ENCODE measurements around the gene PCDH15. TPM values are rescaled to one million over a fixed set of nuclear protein-coding genes. Genes with fewer than 3 reads are reported as not detected.

Gene PCDH15
- total RNA-seq, 2 donors from 2014 or later, result 0.58 to 0.95 TPM

DNA sequence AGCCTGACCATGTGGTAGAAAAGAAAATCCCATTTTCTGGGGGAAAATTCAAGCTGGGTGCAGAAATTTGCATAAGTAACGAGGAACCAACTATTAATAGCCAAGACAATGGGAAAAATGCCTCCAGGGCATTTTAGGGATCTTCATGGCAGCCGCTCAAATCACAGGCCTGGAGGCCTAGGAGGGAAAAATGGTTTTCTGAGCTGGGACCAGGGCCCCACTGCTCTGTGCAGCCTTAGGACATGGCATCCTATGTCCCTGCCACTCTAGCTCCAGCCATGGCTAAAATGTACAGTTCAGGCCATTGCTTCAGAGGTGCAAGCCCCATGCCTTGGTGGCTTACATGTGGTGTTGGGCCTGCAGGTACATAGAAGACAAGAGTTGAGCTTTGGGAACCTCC lies 459.0 kb downstream of the PCDH15 start:
- H3K4me3 ChIP-seq (ENCODE audit: low read length), result peak overlapping the region; percentile 56
- H3K27ac ChIP-seq (ENCODE audit: low read depth, low read length), result no peak overlapping the region
- H3K4me3 Mint-ChIP-seq, result no peak overlapping the region
- no peaks in the 10 kb centered on the region for H3K36me3 ChIP-seq (ENCODE audit: control insufficient read depth, insufficient read depth, low read length)
- no peak overlapping the region for H3K27ac Mint-ChIP-seq
- no peak for DNase-seq
- H3K27me3 Mint-ChIP-seq (ENCODE audit: insufficient read depth), result no peaks in the 10 kb centered on the region
- H3K27me3 ChIP-seq (ENCODE audit: control insufficient read depth, insufficient read depth, low read length, poor library complexity, severe bottlenecking), result no peaks in the 10 kb centered on the region
- 84 to 85% methylated on average over 2 of the region's 2 CpGs for WGBS, 2 experiments (ENCODE audit: insufficient coverage in 1 of 2, insufficient read length in 1 of 2)
- H3K9me3 Mint-ChIP-seq, result peaks cover 36% of the 10 kb centered on the region
- no peaks in the 10 kb centered on the region for H3K4me1 ChIP-seq (ENCODE audit: control insufficient read depth, insufficient read depth, low read length)
- H3K9ac ChIP-seq (ENCODE audit: extremely low read depth, low read length, poor library complexity, severe bottlenecking), result no peak overlapping the region
- no peaks in the 10 kb centered on the region for H3K4me1 Mint-ChIP-seq
- H3K9me3 ChIP-seq (ENCODE audit: control insufficient read depth, low read length), result peaks cover 33% of the 10 kb centered on the region
- TF ChIP-seq, protein P1, sequence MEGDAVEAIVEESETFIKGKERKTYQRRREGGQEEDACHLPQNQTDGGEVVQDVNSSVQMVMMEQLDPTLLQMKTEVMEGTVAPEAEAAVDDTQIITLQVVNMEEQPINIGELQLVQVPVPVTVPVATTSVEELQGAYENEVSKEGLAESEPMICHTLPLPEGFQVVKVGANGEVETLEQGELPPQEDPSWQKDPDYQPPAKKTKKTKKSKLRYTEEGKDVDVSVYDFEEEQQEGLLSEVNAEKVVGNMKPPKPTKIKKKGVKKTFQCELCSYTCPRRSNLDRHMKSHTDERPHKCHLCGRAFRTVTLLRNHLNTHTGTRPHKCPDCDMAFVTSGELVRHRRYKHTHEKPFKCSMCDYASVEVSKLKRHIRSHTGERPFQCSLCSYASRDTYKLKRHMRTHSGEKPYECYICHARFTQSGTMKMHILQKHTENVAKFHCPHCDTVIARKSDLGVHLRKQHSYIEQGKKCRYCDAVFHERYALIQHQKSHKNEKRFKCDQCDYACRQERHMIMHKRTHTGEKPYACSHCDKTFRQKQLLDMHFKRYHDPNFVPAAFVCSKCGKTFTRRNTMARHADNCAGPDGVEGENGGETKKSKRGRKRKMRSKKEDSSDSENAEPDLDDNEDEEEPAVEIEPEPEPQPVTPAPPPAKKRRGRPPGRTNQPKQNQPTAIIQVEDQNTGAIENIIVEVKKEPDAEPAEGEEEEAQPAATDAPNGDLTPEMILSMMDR (conservative IDR thresholded peaks at IDR 0.05), result no peak
- no peaks in the 10 kb centered on the region for H3K36me3 Mint-ChIP-seq (ENCODE audit: low read depth)

DNA sequence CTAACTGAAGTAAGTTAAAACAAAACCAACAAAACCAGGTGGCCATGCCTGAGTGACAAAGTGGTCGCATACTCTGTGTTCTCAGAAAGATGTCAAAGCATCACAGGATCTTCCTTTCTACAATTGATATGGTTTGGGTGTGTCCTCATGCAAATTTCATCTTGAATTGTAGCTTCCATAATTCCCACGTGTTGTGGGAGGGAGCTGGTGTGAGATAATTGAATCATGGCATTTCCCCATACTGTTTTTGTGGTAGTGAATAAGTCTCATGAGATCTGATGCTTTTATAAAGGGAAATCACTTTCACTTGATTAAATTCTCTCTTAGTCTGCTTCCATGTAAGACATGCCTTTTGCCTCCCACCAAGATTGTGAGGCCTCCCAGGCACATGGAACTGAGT lies 465.7 kb downstream of the PCDH15 start:
- no peak overlapping the region for H3K27ac ChIP-seq (ENCODE audit: low read depth, low read length)
- H3K9ac ChIP-seq (ENCODE audit: extremely low read depth, low read length, poor library complexity, severe bottlenecking), result no peak overlapping the region
- no peak for DNase-seq
- TF ChIP-seq, protein P1 (conservative IDR thresholded peaks at IDR 0.05), result no peak
- no peaks in the 10 kb centered on the region for H3K27me3 ChIP-seq (ENCODE audit: control insufficient read depth, insufficient read depth, low read length, poor library complexity, severe bottlenecking)
- no peaks in the 10 kb centered on the region for H3K36me3 ChIP-seq (ENCODE audit: control insufficient read depth, insufficient read depth, low read length)
- H3K4me3 ChIP-seq (ENCODE audit: low read length), result no peak overlapping the region
- H3K4me1 ChIP-seq (ENCODE audit: control insufficient read depth, insufficient read depth, low read length), result no peaks in the 10 kb centered on the region
- 94% methylated on average over 2 of the region's 2 CpGs; no CpG with 5 or more reads in 1 of the 2 experiments for WGBS, 2 experiments (ENCODE audit: insufficient coverage in 1 of 2, insufficient read length in 1 of 2)
- peaks cover 9% of the 10 kb centered on the region for H3K9me3 Mint-ChIP-seq
- no peaks in the 10 kb centered on the region for H3K4me1 Mint-ChIP-seq
- no peaks in the 10 kb centered on the region for H3K27me3 Mint-ChIP-seq (ENCODE audit: insufficient read depth)
- H3K36me3 Mint-ChIP-seq (ENCODE audit: low read depth), result no peaks in the 10 kb centered on the region
- H3K9me3 ChIP-seq (ENCODE audit: control insufficient read depth, low read length), result peaks cover 9% of the 10 kb centered on the region
- H3K27ac Mint-ChIP-seq, result no peak overlapping the region
- no peak overlapping the region for H3K4me3 Mint-ChIP-seq

DNA sequence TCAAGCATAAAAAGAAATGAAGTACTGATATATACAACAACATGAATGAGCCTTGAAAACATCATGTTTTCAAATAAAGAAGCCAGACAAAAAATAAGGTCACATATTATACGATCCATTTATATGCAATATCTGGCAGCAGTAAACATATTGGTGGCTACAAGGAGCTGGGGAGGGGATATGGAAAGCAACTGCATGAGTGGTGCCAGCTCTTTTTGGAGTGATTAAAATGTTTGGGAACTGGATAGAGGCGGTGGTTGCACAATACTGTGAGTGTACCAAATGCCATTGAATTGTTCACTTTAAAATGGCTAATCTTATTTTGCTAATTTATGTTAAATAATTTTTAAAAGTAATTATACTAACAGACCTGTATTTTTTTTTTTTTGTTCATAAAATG lies 481.7 kb downstream of the PCDH15 start:
- Histone ChIP-seq H3K27me3 (ENCODE audit: control insufficient read depth, insufficient read depth, low read length, poor library complexity, severe bottlenecking) (no peaks in the 10 kb centered on the region), H3K36me3 (ENCODE audit: control insufficient read depth, insufficient read depth, low read length) (no peaks in the 10 kb centered on the region), H3K9me3 (ENCODE audit: control insufficient read depth, low read length) (no peaks in the 10 kb centered on the region), H3K4me1 (ENCODE audit: control insufficient read depth, insufficient read depth, low read length) (no peaks in the 10 kb centered on the region), H3K4me3 (ENCODE audit: low read length) (no peak overlapping the region), H3K27ac (ENCODE audit: low read depth, low read length) (no peak overlapping the region), H3K9ac (ENCODE audit: extremely low read depth, low read length, poor library complexity, severe bottlenecking) (no peak overlapping the region)
- Mint-ChIP-seq H3K4me3 (no peak overlapping the region), H3K36me3 (ENCODE audit: low read depth) (no peaks in the 10 kb centered on the region), H3K9me3 (peaks cover 3% of the 10 kb centered on the region), H3K27ac (no peak overlapping the region), H3K27me3 (ENCODE audit: insufficient read depth) (no peaks in the 10 kb centered on the region), H3K4me1 (no peaks in the 10 kb centered on the region)
- 86 to 98% methylated on average over 1 to 2 of the region's 2 CpGs for WGBS, 2 experiments (ENCODE audit: insufficient coverage in 1 of 2, insufficient read length in 1 of 2)
- TF ChIP-seq, protein P1 (conservative IDR thresholded peaks at IDR 0.05), result no peak
- DNase-seq, result no peak

Data from endodermal cell (in vitro differentiated cells).